GM12878 (cell line): ENCODE results near the gene INSL3.

Experiments used
- CREM ChIP-seq: IDR thresholded peaks from 2 replicates; pipeline ENCODE4 v1.6.1; 2014; ENCODE audit warnings: antibody characterized with exemption, low read depth
- E2F4 ChIP-seq: IDR thresholded peaks from 2 replicates; pipeline ENCODE4 v1.6.1; 2012; ENCODE audit warnings: low read depth, low read length, improper control_type of control experiment
- EGR1 ChIP-seq, 2 experiments: IDR thresholded peaks; 1 replicate in 1 of 2; 2 replicates in 1 of 2; pipeline ENCODE4 v1.6.1; 2011 to 2012; ENCODE audit warnings: low read depth in 2 of 2, low read length in 2 of 2, borderline replicate concordance in 1 of 2, mild to moderate bottlenecking in 1 of 2, moderate library complexity in 1 of 2
- EZH2 ChIP-seq: IDR thresholded peaks from 2 replicates; pipeline ENCODE4 v1.6.1; 2012; ENCODE audit warnings: low read depth, mild to moderate bottlenecking, control low read depth, inconsistent platforms, low read length, borderline replicate concordance; ENCODE audit not compliant: control insufficient read depth
- NBN ChIP-seq: fragments of 450-650 bp; IDR thresholded peaks from 2 replicates; pipeline ENCODE4 v1.6.1; 2016
- PAX5 ChIP-seq: IDR thresholded peaks from 2 replicates; pipeline ENCODE4 v1.6.1; 2011; ENCODE audit warnings: low read depth, low read length, borderline replicate concordance
- POLR2AphosphoS5 ChIP-seq: IDR thresholded peaks from 2 replicates; pipeline ENCODE4 v1.6.1; 2011; ENCODE audit warnings: mild to moderate bottlenecking, low read length, inconsistent platforms
- POU2F2 ChIP-seq: IDR thresholded peaks from 3 replicates; pipeline ENCODE4 v1.6.1; 2011; ENCODE audit warnings: low read depth, mild to moderate bottlenecking, low read length, borderline replicate concordance
- SUZ12 ChIP-seq: fragments of 200-600 bp; sonication (generic); IDR thresholded peaks from one replicate; pipeline ENCODE4 v1.6.1; 2018; ENCODE audit warnings: antibody characterized with exemption, mild to moderate bottlenecking; ENCODE audit not compliant: unreplicated experiment
- USF2 ChIP-seq: IDR thresholded peaks from 2 replicates; pipeline ENCODE4 v1.6.1; 2011; ENCODE audit warnings: low read depth, low read length, improper control_type of control experiment, borderline replicate concordance
- TF ChIP-seq, protein P1 (sequence below), 3 experiments: IDR thresholded peaks in 2 of 3; conservative IDR thresholded peaks in 1 of 3; 2 replicates each; pipeline ENCODE4 v1.5.1; 2011; ENCODE audit warnings: low read depth in 3 of 3, low read length in 3 of 3, mild to moderate bottlenecking in 3 of 3, control low read depth in 2 of 3, moderate library complexity in 2 of 3, inconsistent platforms in 1 of 3, mixed read lengths in 1 of 3; ENCODE audit not compliant: control insufficient read depth in 2 of 3, insufficient read depth in 1 of 3; ENCODE audit errors: extremely low read depth in 1 of 3
- TF ChIP-seq, protein P2 (sequence below): IDR thresholded peaks from 2 replicates; pipeline ENCODE4 v1.6.1; 2011; ENCODE audit warnings: mild to moderate bottlenecking, low read depth, low read length, moderate library complexity; ENCODE audit not compliant: insufficient replicate concordance

DNA sequence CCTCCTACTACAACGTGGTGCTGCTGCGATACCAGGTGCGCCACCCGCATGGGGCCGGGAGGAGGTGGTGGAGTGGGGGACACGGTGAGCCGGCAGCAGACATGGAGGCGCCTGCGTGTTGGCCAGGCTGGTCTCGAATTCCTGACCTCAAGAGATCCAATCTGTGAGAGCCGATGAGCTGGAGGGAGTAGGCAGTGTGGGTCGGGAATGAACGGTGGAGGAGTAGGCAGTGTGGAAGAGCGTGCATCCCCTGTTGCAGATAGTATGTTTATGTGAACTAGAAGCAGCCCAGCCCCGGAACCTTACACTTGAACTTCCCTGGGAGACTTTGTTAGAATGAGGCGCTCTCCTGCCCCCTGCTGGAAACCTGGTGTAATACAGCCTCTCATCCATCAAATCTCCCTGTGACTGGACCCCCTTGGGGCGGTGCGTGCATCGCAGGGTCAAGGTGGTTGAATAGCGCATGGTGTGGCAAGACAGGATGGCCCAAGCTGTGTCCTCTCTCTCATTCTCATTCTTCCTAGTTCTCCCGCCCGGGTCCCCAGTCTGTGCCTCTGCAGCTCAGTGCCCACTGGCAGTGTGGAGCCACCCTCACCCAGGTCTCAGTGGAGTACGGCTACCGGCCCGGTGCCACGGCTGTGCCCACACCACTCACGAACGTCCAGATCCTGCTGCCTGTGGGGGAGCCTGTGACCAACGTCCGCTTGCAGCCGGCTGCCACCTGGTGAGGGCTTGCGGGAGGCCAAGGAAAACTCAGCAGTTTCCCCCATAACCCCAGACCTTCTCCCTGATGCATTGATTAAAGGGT is 36.9 kb downstream of the INSL3 start:
- TF ChIP-seq POLR2AphosphoS5 = no peak
- TF ChIP-seq, protein P1, sequence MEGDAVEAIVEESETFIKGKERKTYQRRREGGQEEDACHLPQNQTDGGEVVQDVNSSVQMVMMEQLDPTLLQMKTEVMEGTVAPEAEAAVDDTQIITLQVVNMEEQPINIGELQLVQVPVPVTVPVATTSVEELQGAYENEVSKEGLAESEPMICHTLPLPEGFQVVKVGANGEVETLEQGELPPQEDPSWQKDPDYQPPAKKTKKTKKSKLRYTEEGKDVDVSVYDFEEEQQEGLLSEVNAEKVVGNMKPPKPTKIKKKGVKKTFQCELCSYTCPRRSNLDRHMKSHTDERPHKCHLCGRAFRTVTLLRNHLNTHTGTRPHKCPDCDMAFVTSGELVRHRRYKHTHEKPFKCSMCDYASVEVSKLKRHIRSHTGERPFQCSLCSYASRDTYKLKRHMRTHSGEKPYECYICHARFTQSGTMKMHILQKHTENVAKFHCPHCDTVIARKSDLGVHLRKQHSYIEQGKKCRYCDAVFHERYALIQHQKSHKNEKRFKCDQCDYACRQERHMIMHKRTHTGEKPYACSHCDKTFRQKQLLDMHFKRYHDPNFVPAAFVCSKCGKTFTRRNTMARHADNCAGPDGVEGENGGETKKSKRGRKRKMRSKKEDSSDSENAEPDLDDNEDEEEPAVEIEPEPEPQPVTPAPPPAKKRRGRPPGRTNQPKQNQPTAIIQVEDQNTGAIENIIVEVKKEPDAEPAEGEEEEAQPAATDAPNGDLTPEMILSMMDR (IDR thresholded peaks at IDR 0.05 in 2 of 3, conservative IDR thresholded peaks at IDR 0.05 in 1 of 3; ENCODE audit: control insufficient read depth in 2 of 3, extremely low read depth in 1 of 3, insufficient read depth in 1 of 3, low read depth in 3 of 3, low read length in 3 of 3) = peak; percentile 79 to 84 (median 83)
- TF ChIP-seq, protein P2, sequence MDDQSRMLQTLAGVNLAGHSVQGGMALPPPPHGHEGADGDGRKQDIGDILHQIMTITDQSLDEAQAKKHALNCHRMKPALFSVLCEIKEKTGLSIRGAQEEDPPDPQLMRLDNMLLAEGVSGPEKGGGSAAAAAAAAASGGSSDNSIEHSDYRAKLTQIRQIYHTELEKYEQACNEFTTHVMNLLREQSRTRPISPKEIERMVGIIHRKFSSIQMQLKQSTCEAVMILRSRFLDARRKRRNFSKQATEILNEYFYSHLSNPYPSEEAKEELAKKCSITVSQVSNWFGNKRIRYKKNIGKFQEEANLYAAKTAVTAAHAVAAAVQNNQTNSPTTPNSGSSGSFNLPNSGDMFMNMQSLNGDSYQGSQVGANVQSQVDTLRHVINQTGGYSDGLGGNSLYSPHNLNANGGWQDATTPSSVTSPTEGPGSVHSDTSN = peak; percentile 27
- TF ChIP-seq E2F4 = no peak
- no peak for TF ChIP-seq CREM
- no peak for TF ChIP-seq EZH2
- no peak for TF ChIP-seq USF2
- peak; percentile 35; the same call in 1 of the 2 replicates for TF ChIP-seq NBN
- no peak for TF ChIP-seq SUZ12
- no peak for TF ChIP-seq POU2F2
- no peak for TF ChIP-seq PAX5
- no peak for TF ChIP-seq EGR1 (IDR thresholded peaks at IDR 0.05; ENCODE audit: borderline replicate concordance in 1 of 2, low read depth in 2 of 2, low read length in 2 of 2)
